ENCODE measurements around the gene DAB1.

GRCh38 chr1:57337623-57338022 is 86.2 kb downstream of the DAB1 start:
- no peak for TF ChIP-seq EZH2phosphoT487 (IDR thresholded peaks at IDR 0.05; ENCODE audit: borderline replicate concordance, low read length)
- TF ChIP-seq CTCF (IDR thresholded peaks at IDR 0.05; ENCODE audit: low read depth, low read length, poor library complexity, severe bottlenecking) = no peak

Data from DOHH2 (cell line).